Psoas muscle (tissue), 8 donors: ENCODE results near the gene GDAP1L1. TPM values are rescaled to one million over a fixed set of nuclear protein-coding genes. Genes with fewer than 3 reads are reported as not detected.

Source experiments
- ATAC-seq, 4 donors: fragments of 200-7000 bp; cut with Tn5 transposase; one replicate each; pipeline ENCODE4 v1.9.1; 2020; ENCODE audit warnings: moderate library complexity in 3 of 4, mild to moderate bottlenecking in 2 of 4
- DNase-seq, 2 donors: peaks; one replicate each; pipeline ENCODE4 v3.0.0-alpha.2; 2020
- H3K27ac ChIP-seq: fragments of 200-600 bp; one replicate; pipeline ENCODE4 v1.8.0; 2022
- H3K27me3 ChIP-seq, 3 donors: fragments of 200-600 bp in 1 of 3; one replicate each; pipeline versions ENCODE4 v1.6.1 to v1.8.0; 2013 to 2022; ENCODE audit warnings: low read length in 2 of 3, mild to moderate bottlenecking in 2 of 3, moderate library complexity in 1 of 3; ENCODE audit not compliant: insufficient read depth in 3 of 3
- H3K36me3 ChIP-seq, 2 donors: fragments of 200-600 bp in 1 of 2; one replicate each; pipeline versions ENCODE4 v1.6.1 to v1.8.0; 2013 to 2022; ENCODE audit warnings: low read depth in 1 of 2, mild to moderate bottlenecking in 1 of 2, moderate library complexity in 1 of 2; ENCODE audit not compliant: insufficient read depth in 1 of 2
- H3K4me1 ChIP-seq: fragments of 200-600 bp; one replicate; pipeline ENCODE4 v1.8.0; 2022
- H3K4me3 ChIP-seq: fragments of 200-600 bp; one replicate; pipeline ENCODE4 v1.8.0; 2022; ENCODE audit warnings: mild to moderate bottlenecking
- H3K9me3 ChIP-seq: fragments of 200-600 bp; one replicate; pipeline ENCODE4 v1.8.0; 2022
- CTCF ChIP-seq: fragments of 200-600 bp; IDR thresholded peaks from one replicate; pipeline ENCODE4 v1.8.0; 2022; ENCODE audit warnings: antibody characterized with exemption
- WGBS, 3 donors: extraction: QIAGEN DNeasy Blood & Tissue Kit; methylation state at CpG; one replicate each; pipeline versions ENCODE4 v1.1.6 to v1.1.7; 2013; 5-methylcytosine and 5-hydroxymethylcytosine counted together
- intact Hi-C, 2 donors: fragments of 100-400 bp; cut with DNase I; formaldehyde crosslinking; loops; one replicate each; pipeline versions ENCODE4 v1.11.0 to v1.14.2; 2022
- polyA plus RNA-seq, 3 donors: library from polyadenylated mRNA; stranded (reverse); fragments of 200-250 nt; gene quantifications; one replicate each; pipeline ENCODE4 v1.2.3, GENCODE V29; 2013
- total RNA-seq, 4 donors: library from RNA; stranded (reverse); fragmentation: NEBNext Ultra II Directional in 2 of 4; extraction: Animal tissue kit (Norgen Biotek cat#: 25700) in 2 of 4; gene quantifications; one replicate each; pipeline versions ENCODE4 v1.2.1 to v1.2.4, GENCODE V29; 2021 to 2023
- donor health status: healthy with polysubstance abuse.
- donor health status: DM: no; HTN: no; CAD: no; lungs with moderate emphysema.
- donor health status: Bipolar disorder and iron deficiency.
- donor health status: healthy.
- donor health status: DM: yes; HTN: yes; CAD: no.
- donor health status: DM: no; HTN: no; CAD: no.
- donor health status: DM: no; HTN: no; CAD: no.
- donor health status: DM: yes; HTN: yes; CAD: no.

GDAP1L1 gene
- total and polyA plus RNA-seq, 7 donors = 0.04 TPM; not detected in 6

GRCh38 chr20:44251284-44251683 lies 4.2 kb downstream of the GDAP1L1 start:
- no peak for TF ChIP-seq CTCF

GRCh38 chr20:44253528-44253927 lies 6.4 kb downstream of the GDAP1L1 start:
- Histone ChIP-seq H3K9me3 (no peaks in the 10 kb centered on the region), H3K27ac (no peak overlapping the region), H3K36me3 (no peaks in the 10 kb centered on the region), H3K4me3 (no peak overlapping the region), H3K27me3 (peaks cover 0 to 16% (median 4%) of the 10 kb centered on the region in 3 donors), H3K4me1 (no peaks in the 10 kb centered on the region)
- 69 to 81% (median 75%) methylated on average over 3 of the region's 3 CpGs for WGBS, 3 donors
- TF ChIP-seq CTCF = no peak
- ATAC-seq (no peak), DNase-seq (no peak)
- intact Hi-C loops = no loop called here

More at GRCh38 chr20:44251284-44251683, 4.2 kb downstream of the GDAP1L1 start:
- H3K36me3 ChIP-seq = no peaks in the 10 kb centered on the region
- peaks cover 0 to 37% (median 13%) of the 10 kb centered on the region in 3 donors for H3K27me3 ChIP-seq
- no peaks in the 10 kb centered on the region for H3K4me1 ChIP-seq
- no peak overlapping the region for H3K4me3 ChIP-seq
- no peak for ATAC-seq
- H3K27ac ChIP-seq = no peak overlapping the region
- intact Hi-C loops = no loop called here
- DNase-seq = no peak
- H3K9me3 ChIP-seq = no peaks in the 10 kb centered on the region
- whole genome bisulfite sequencing, 3 donors = 59 to 66% (median 60%) methylated on average over 4 of the region's 4 CpGs

GRCh38 chr20:44254073-44254472 lies 7.0 kb downstream of the GDAP1L1 start:
- no peak for ATAC-seq
- WGBS, 3 donors = 83 to 85% (median 83%) methylated on average over 8 of the region's 8 CpGs
- Histone ChIP-seq H3K27ac (no peak overlapping the region), H3K27me3 (peaks cover 0 to 11% (median 2%) of the 10 kb centered on the region in 3 donors), H3K36me3 (no peaks in the 10 kb centered on the region), H3K4me3 (no peak overlapping the region), H3K4me1 (no peaks in the 10 kb centered on the region), H3K9me3 (no peaks in the 10 kb centered on the region)
- DNase-seq = no peak
- TF ChIP-seq CTCF = no peak
- intact Hi-C loops = no loop called here

GRCh38 chr20:44255942-44256341 lies 8.8 kb downstream of the GDAP1L1 start:
- H3K27ac ChIP-seq = no peak overlapping the region
- H3K4me1 ChIP-seq = no peaks in the 10 kb centered on the region
- H3K36me3 ChIP-seq = no peaks in the 10 kb centered on the region
- intact Hi-C loops = no loop called here
- TF ChIP-seq CTCF = no peak
- DNase-seq (no peak), ATAC-seq (no peak)
- no peaks in the 10 kb centered on the region for H3K27me3 ChIP-seq
- no peaks in the 10 kb centered on the region for H3K9me3 ChIP-seq
- WGBS, 3 donors = 87 to 100% (median 90%) methylated on average over 1 of the region's 1 CpG
- no peak overlapping the region for H3K4me3 ChIP-seq

GRCh38 chr20:44256961-44257360 lies 9.9 kb downstream of the GDAP1L1 start:
- no peaks in the 10 kb centered on the region for H3K9me3 ChIP-seq
- no peak for TF ChIP-seq CTCF
- H3K27ac ChIP-seq = no peak overlapping the region
- H3K36me3 ChIP-seq = no peaks in the 10 kb centered on the region
- DNase-seq (no peak), ATAC-seq (no peak)
- WGBS, 3 donors = 84 to 88% (median 86%) methylated on average over 21 of the region's 21 CpGs
- intact Hi-C loops = no loop called here
- H3K4me3 ChIP-seq = no peak overlapping the region
- no peaks in the 10 kb centered on the region for H3K4me1 ChIP-seq
- H3K27me3 ChIP-seq = no peaks in the 10 kb centered on the region
